Esophagus muscularis mucosa (tissue), 3 donors: ENCODE results near the gene NTN3.

Source experiments
- POLR2A ChIP-seq: fragments of 450-650 bp; IDR thresholded peaks from one replicate; pipeline ENCODE4 v1.6.1; 2017; ENCODE audit warnings: antibody characterized with exemption, moderate library complexity, mild to moderate bottlenecking, low read depth
- TF ChIP-seq, protein P1 (sequence below), 3 experiments: fragments of 200-600 bp in 2 of 3; fragments of 450-650 bp in 1 of 3; sonication (generic) in 2 of 3; IDR thresholded peaks; one replicate each; pipeline ENCODE4 v1.5.1; 2017 to 2019; ENCODE audit warnings: antibody characterized with exemption in 3 of 3, mild to moderate bottlenecking in 2 of 3, moderate library complexity in 1 of 3

DNA sequence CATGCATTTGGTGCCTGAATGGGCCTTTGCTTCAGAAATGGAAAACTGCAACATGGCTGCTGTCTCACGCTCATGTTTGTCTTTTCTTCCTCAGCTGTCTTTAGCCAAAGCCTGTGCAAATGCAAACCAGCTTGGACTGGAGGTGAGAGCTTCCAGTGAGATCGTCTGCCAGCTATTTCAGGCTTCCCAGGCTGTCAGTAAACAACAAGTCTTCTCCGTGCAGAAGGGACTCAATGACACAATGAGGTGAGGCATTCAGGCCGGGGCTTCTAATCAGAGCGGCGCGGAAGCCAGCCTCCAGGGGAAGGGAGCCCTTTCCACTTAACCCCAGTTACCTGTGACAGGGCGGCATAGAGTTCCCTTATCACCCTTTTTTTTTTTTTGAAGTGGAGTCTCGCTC lies 27.5 kb upstream of the NTN3 start:
- TF ChIP-seq, protein P1, sequence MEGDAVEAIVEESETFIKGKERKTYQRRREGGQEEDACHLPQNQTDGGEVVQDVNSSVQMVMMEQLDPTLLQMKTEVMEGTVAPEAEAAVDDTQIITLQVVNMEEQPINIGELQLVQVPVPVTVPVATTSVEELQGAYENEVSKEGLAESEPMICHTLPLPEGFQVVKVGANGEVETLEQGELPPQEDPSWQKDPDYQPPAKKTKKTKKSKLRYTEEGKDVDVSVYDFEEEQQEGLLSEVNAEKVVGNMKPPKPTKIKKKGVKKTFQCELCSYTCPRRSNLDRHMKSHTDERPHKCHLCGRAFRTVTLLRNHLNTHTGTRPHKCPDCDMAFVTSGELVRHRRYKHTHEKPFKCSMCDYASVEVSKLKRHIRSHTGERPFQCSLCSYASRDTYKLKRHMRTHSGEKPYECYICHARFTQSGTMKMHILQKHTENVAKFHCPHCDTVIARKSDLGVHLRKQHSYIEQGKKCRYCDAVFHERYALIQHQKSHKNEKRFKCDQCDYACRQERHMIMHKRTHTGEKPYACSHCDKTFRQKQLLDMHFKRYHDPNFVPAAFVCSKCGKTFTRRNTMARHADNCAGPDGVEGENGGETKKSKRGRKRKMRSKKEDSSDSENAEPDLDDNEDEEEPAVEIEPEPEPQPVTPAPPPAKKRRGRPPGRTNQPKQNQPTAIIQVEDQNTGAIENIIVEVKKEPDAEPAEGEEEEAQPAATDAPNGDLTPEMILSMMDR (IDR thresholded peaks at IDR 0.05) = no peak
- TF ChIP-seq POLR2A = no peak
